Suprapubic skin (tissue), 4 donors: ENCODE data around the gene DNAH17. TPM values are rescaled to one million over a fixed set of nuclear protein-coding genes. Genes with fewer than 3 reads are reported as not detected.

ENCODE experiments used
- DNase-seq, 2 donors: peaks; one replicate each; pipeline ENCODE4 v3.0.0-alpha.2; 2019; ENCODE audit warnings: low spot score in 2 of 2
- H3K27ac ChIP-seq: fragments of 200-600 bp; sonication (generic); one replicate; pipeline ENCODE4 v1.5.1; 2019
- H3K27me3 ChIP-seq: fragments of 200-600 bp; sonication (generic); one replicate; pipeline ENCODE4 v1.5.1; 2019
- H3K36me3 ChIP-seq: fragments of 200-600 bp; sonication (generic); one replicate; pipeline ENCODE4 v1.5.1; 2019
- H3K4me1 ChIP-seq: fragments of 200-600 bp; sonication (generic); one replicate; pipeline ENCODE4 v1.5.1; 2019
- H3K4me3 ChIP-seq: fragments of 200-600 bp; sonication (generic); one replicate; pipeline ENCODE4 v1.5.1; 2019; ENCODE audit warnings: mild to moderate bottlenecking
- H3K9me3 ChIP-seq: fragments of 200-600 bp; sonication (generic); one replicate; pipeline ENCODE4 v1.5.1; 2019
- CTCF ChIP-seq, 2 donors: fragments of 200-600 bp in 1 of 2; fragments of 450-650 bp in 1 of 2; sonication (generic) in 1 of 2; IDR thresholded peaks; one replicate each; pipeline ENCODE4 v1.5.1; 2016 to 2019; ENCODE audit warnings: antibody characterized with exemption in 2 of 2, mild to moderate bottlenecking in 1 of 2, moderate library complexity in 1 of 2
- EP300 ChIP-seq: sonication (generic); formaldehyde crosslinking; IDR thresholded peaks from one replicate; pipeline ENCODE4 v1.6.1; 2017; ENCODE audit warnings: antibody characterized with exemption
- POLR2A ChIP-seq, 2 donors: fragments of 450-650 bp; IDR thresholded peaks; one replicate each; pipeline ENCODE4 v1.6.1; 2017; ENCODE audit warnings: antibody characterized with exemption in 2 of 2, mild to moderate bottlenecking in 2 of 2, moderate library complexity in 2 of 2
- POLR2AphosphoS5 ChIP-seq, 3 donors: sonication (generic); formaldehyde crosslinking; IDR thresholded peaks; one replicate each; pipeline ENCODE4 v1.6.1; 2017; ENCODE audit warnings: antibody characterized with exemption in 3 of 3
- WGBS: methylation state at CpG from one replicate; pipeline ENCODE4 v1.1.5; 2018; 5-methylcytosine and 5-hydroxymethylcytosine counted together
- total RNA-seq, 4 donors: library from RNA; depleted of rRNA; stranded (reverse); fragments of >200 nt; gene quantifications; one replicate each; pipeline ENCODE4 v1.1.0, GENCODE V29; 2016

Gene DNAH17
- total RNA-seq, 4 donors from 2014 or later, result 3.7 to 6.7 (median 5.2) TPM

- WGBS, result 67% methylated on average over 17 of the region's 17 CpGs
- Histone ChIP-seq H3K4me3 (no peak overlapping the region), H3K36me3 (peaks cover 39% of the 10 kb centered on the region), H3K27ac (peak overlapping the region; percentile 73), H3K9me3 (no peaks in the 10 kb centered on the region), H3K27me3 (no peaks in the 10 kb centered on the region), H3K4me1 (peaks cover 48% of the 10 kb centered on the region)
- TF ChIP-seq POLR2AphosphoS5 (IDR thresholded peaks at IDR 0.05), result no peak
- DNase-seq, result no peak
These were observed 161.1 kb downstream of the DNAH17 start for GRCh38 chr17:78415821-78416711.

GRCh38 chr17:78414178-78415162 lies 162.7 kb downstream of the DNAH17 start:
- WGBS, result 89% methylated on average over 12 of the region's 34 CpGs
- no peak for DNase-seq
- Histone ChIP-seq H3K4me3 (no peak overlapping the region), H3K27ac (no peak overlapping the region), H3K36me3 (peaks cover 27% of the 10 kb centered on the region), H3K4me1 (peaks cover 43% of the 10 kb centered on the region), H3K9me3 (no peaks in the 10 kb centered on the region), H3K27me3 (no peaks in the 10 kb centered on the region)
- TF ChIP-seq CTCF (IDR thresholded peaks at IDR 0.05), result no peak

- no peaks in the 10 kb centered on the region for H3K9me3 ChIP-seq
- H3K4me1 ChIP-seq, result peaks cover 60% of the 10 kb centered on the region
- no peak overlapping the region for H3K4me3 ChIP-seq
- no peak overlapping the region for H3K27ac ChIP-seq
- TF ChIP-seq POLR2AphosphoS5 (IDR thresholded peaks at IDR 0.05) (no peak), POLR2A (IDR thresholded peaks at IDR 0.05) (no peak), EP300 (no peak)
- 80% methylated on average over 6 of the region's 10 CpGs for WGBS
- H3K27me3 ChIP-seq, result no peaks in the 10 kb centered on the region
- DNase-seq, result no peak
- H3K36me3 ChIP-seq, result peaks cover 25% of the 10 kb centered on the region
These were observed 164.8 kb downstream of the DNAH17 start for GRCh38 chr17:78412403-78412802.

GRCh38 chr17:78411241-78411857 lies 165.8 kb downstream of the DNAH17 start:
- H3K36me3 ChIP-seq, result peaks cover 25% of the 10 kb centered on the region
- no peak overlapping the region for H3K4me3 ChIP-seq
- no peaks in the 10 kb centered on the region for H3K9me3 ChIP-seq
- no peak overlapping the region for H3K27ac ChIP-seq
- TF ChIP-seq POLR2AphosphoS5 (IDR thresholded peaks at IDR 0.05) (no peak), EP300 (no peak), CTCF (IDR thresholded peaks at IDR 0.05) (no peak), POLR2A (IDR thresholded peaks at IDR 0.05) (no peak)
- DNase-seq, result no peak
- WGBS, result 85% methylated on average over 11 of the region's 17 CpGs
- no peaks in the 10 kb centered on the region for H3K27me3 ChIP-seq
- peaks cover 60% of the 10 kb centered on the region for H3K4me1 ChIP-seq

- no peak for TF ChIP-seq CTCF (IDR thresholded peaks at IDR 0.05)
- no peak for TF ChIP-seq POLR2AphosphoS5 (IDR thresholded peaks at IDR 0.05)
- no peak for TF ChIP-seq EP300
- TF ChIP-seq POLR2A (IDR thresholded peaks at IDR 0.05), result no peak
- Histone ChIP-seq H3K4me1 (peaks cover 47% of the 10 kb centered on the region), H3K27me3 (no peaks in the 10 kb centered on the region), H3K9me3 (no peaks in the 10 kb centered on the region), H3K4me3 (no peak overlapping the region), H3K27ac (no peak overlapping the region), H3K36me3 (peaks cover 22% of the 10 kb centered on the region)
- WGBS, result 42% methylated on average over 11 of the region's 12 CpGs
- DNase-seq, result no peak
These were observed 167.8 kb downstream of the DNAH17 start for GRCh38 chr17:78409191-78409928.
